Measurements from ENCODE around the gene NEK10. TPM values are rescaled to one million over a fixed set of nuclear protein-coding genes. Genes with fewer than 3 reads are reported as not detected.

NEK10 gene
- total and polyA plus RNA-seq, 2 of the 13 experiments (the other 11 are each of a cell fraction or from before 2014, with no cell fraction given) = 2.8 to 14.2 TPM

GRCh38 chr3:27307566-27307965, 61.6 kb downstream of the NEK10 start:
- Histone ChIP-seq H3K27ac (ENCODE audit: extremely low read length, insufficient read depth, low read length) (no peak overlapping the region), H3K79me2 (ENCODE audit: insufficient read depth, low read length) (no peaks in the 10 kb centered on the region), H3K36me3 (replicated peaks in 1 of 2; ENCODE audit: control insufficient read depth in 1 of 2, insufficient read depth in 2 of 2, low read length in 2 of 2) (peaks cover 7 to 14% of the 10 kb centered on the region in 2 experiments), H4K20me1 (ENCODE audit: insufficient read depth, low read length) (no peaks in the 10 kb centered on the region), H3K4me2 (ENCODE audit: low read depth, low read length) (no peak overlapping the region), H3K9ac (ENCODE audit: insufficient read depth, low read depth, low read length) (no peak overlapping the region), H2AFZ (ENCODE audit: low read length) (no peak overlapping the region), H3K27me3 (ENCODE audit: control insufficient read depth in 1 of 2, insufficient read depth in 2 of 2, low read length in 2 of 2) (no peaks in the 10 kb centered on the region), H3K4me1 (ENCODE audit: insufficient read depth, low read length) (no peaks in the 10 kb centered on the region), H3K4me3 (replicated peaks in 1 of 3; ENCODE audit: insufficient read depth in 1 of 3, low read depth in 2 of 3, low read length in 3 of 3) (no peak overlapping the region), H3K9me3 (ENCODE audit: low read length) (no peaks in the 10 kb centered on the region)
- POLR2A ChIA-PET = no interaction called here
- WGBS (ENCODE audit: low lambda C conversion rate) = 93% methylated on average over 1 of the region's 1 CpG
- no peak for ATAC-seq
- TF ChIP-seq FOXK1 (CRISPR knock-in tag; IDR thresholded peaks at IDR 0.05; ENCODE audit: borderline replicate concordance, low read depth) (no peak), STAG1 (CRISPR knock-in tag; IDR thresholded peaks at IDR 0.05) (no peak), MAFF (IDR thresholded peaks at IDR 0.05; ENCODE audit: low read depth, low read length) (peak; percentile 63), MAFK (conservative IDR thresholded peaks at IDR 0.05 in 1 of 2, IDR thresholded peaks at IDR 0.05 in 1 of 2; ENCODE audit: low read length in 2 of 2) (peak; percentile 34 to 77)
- BruUV-seq (replicated peaks) = no TSS peak
- intact Hi-C loops (cut with micrococcal nuclease; ENCODE audit: unreplicated experiment) (no loop called here), in situ Hi-C loops (cut with HindIII; ENCODE audit: extremely low pct_ligation_motif_present, low pct_unique_long_range_greater_than_20kb) (no loop called here)
- FAIRE-seq = no peak
- CTCF ChIA-PET (ENCODE audit: low intra/inter-chr PET ratio, low total read pairs) = no interaction called here
- no peak for DNase-seq (ENCODE audit: low spot score)

GRCh38 chr3:27302891-27303290, 66.3 kb downstream of the NEK10 start:
- Histone ChIP-seq H4K20me1 (ENCODE audit: insufficient read depth, low read length) (no peaks in the 10 kb centered on the region), H3K79me2 (ENCODE audit: insufficient read depth, low read length) (no peaks in the 10 kb centered on the region), H3K4me3 (replicated peaks in 1 of 3; ENCODE audit: insufficient read depth in 1 of 3, low read depth in 2 of 3, low read length in 3 of 3) (no peak overlapping the region), H3K9me3 (ENCODE audit: low read length) (peaks cover 8% of the 10 kb centered on the region; the same call in 1 of the 2 replicates), H3K27ac (ENCODE audit: extremely low read length, insufficient read depth, low read length) (no peak overlapping the region), H3K36me3 (replicated peaks in 1 of 2; ENCODE audit: control insufficient read depth in 1 of 2, insufficient read depth in 2 of 2, low read length in 2 of 2) (peaks cover 7 to 11% of the 10 kb centered on the region in 2 experiments; a peak in 4 of 5 replicates), H3K27me3 (ENCODE audit: control insufficient read depth in 1 of 2, insufficient read depth in 2 of 2, low read length in 2 of 2) (no peaks in the 10 kb centered on the region), H3K4me1 (ENCODE audit: insufficient read depth, low read length) (no peaks in the 10 kb centered on the region), H3K4me2 (ENCODE audit: low read depth, low read length) (no peak overlapping the region), H2AFZ (ENCODE audit: low read length) (no peak overlapping the region), H3K9ac (ENCODE audit: insufficient read depth, low read depth, low read length) (no peak overlapping the region)
- ChIA-PET POLR2A (no interaction called here), CTCF (ENCODE audit: low intra/inter-chr PET ratio, low total read pairs) (no interaction called here)
- intact Hi-C loops (cut with micrococcal nuclease; ENCODE audit: unreplicated experiment) (no loop called here), in situ Hi-C loops (cut with HindIII; ENCODE audit: extremely low pct_ligation_motif_present, low pct_unique_long_range_greater_than_20kb) (no loop called here)
- DNase-seq (ENCODE audit: low spot score) (no peak), FAIRE-seq (no peak), ATAC-seq (no peak)
- WGBS (ENCODE audit: low lambda C conversion rate) = 92% methylated on average over 1 of the region's 1 CpG
- BruUV-seq (replicated peaks) = no TSS peak
- no peak for TF ChIP-seq RBAK (CRISPR knock-in tag; IDR thresholded peaks at IDR 0.05)
- no peak for TF ChIP-seq XRCC5 (optimal IDR thresholded peaks at IDR 0.05; ENCODE audit: low read length)
- no peak for TF ChIP-seq KAT8 (CRISPR knock-in tag; IDR thresholded peaks at IDR 0.05)
- no peak for TF ChIP-seq ZNF543 (CRISPR knock-in tag; IDR thresholded peaks at IDR 0.05)
- TF ChIP-seq ZFP82 (CRISPR knock-in tag; IDR thresholded peaks at IDR 0.05; ENCODE audit: borderline replicate concordance) = no peak
- no peak for TF ChIP-seq NCOA5 (CRISPR knock-in tag; IDR thresholded peaks at IDR 0.05)
- TF ChIP-seq ATM (IDR thresholded peaks at IDR 0.05; ENCODE audit: borderline replicate concordance) = no peak
- no peak for TF ChIP-seq SMARCC2 (IDR thresholded peaks at IDR 0.05)
- no peak for TF ChIP-seq RFXAP (CRISPR knock-in tag; IDR thresholded peaks at IDR 0.05; ENCODE audit: borderline replicate concordance)
- TF ChIP-seq SP2 (CRISPR knock-in tag; IDR thresholded peaks at IDR 0.05) = no peak
- TF ChIP-seq ZNF205 (CRISPR knock-in tag; IDR thresholded peaks at IDR 0.05) = no peak
- TF ChIP-seq SNAI1 (CRISPR knock-in tag; IDR thresholded peaks at IDR 0.05; ENCODE audit: borderline replicate concordance) = no peak
- TF ChIP-seq JARID2 (CRISPR knock-in tag; IDR thresholded peaks at IDR 0.05; ENCODE audit: insufficient replicate concordance) = no peak

Data from HepG2 (cell line).